GM21447 (cell line): Measurements from ENCODE around the gene LSP1.

Source experiments
- ATAC-seq: cut with Tn5 transposase; IDR thresholded peaks from one replicate; pipeline ENCODE4 v1.9.1; 2021; ENCODE audit not compliant: unreplicated experiment

Gene LSP1

DNA sequence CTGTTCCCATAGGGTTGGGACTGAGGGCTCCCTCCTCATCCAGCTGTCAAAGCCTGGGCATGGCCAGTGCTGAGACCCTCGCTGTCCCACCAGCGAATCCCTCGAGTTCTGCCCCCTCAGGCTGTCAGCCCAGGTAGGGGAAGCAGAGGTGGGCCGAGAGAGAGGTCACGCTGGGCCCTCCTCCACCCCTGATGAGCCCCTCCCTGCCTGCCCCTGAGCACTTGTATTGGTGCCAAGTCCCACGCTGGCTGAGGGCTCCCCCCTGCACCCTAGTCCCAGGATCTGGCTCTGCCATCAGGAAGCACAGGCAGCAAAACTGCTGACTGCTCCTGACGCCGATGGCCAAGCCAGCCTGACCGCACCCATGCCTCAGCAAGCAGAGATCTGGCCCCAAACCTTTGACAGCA, 35.5 kb downstream of the LSP1 start:
- no peak for ATAC-seq

DNA sequence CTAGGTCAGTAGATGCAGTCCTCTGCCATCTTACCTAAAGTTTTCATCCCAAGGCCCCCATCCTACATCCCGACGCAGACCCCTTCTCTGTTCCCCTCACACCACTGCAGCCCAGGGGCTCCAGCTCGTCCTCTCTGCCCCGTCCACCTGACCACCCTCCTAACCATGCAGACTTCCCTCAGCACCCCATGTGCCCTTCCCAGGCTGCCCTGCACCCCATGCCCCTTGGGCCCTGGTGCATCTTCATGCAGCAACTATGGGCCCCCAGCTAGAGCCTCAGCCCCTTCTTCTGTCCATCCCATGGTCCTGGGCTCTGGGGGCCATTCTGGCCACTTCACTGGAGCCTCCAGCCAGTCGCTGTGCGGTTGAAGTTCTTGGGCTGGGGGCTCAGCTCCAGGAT, 35.9 kb downstream of the LSP1 start:
- no peak for ATAC-seq

- no peak for ATAC-seq
Measured at GRCh38 chr11:1889224-1889930, 36.5 kb downstream of the LSP1 start.

DNA sequence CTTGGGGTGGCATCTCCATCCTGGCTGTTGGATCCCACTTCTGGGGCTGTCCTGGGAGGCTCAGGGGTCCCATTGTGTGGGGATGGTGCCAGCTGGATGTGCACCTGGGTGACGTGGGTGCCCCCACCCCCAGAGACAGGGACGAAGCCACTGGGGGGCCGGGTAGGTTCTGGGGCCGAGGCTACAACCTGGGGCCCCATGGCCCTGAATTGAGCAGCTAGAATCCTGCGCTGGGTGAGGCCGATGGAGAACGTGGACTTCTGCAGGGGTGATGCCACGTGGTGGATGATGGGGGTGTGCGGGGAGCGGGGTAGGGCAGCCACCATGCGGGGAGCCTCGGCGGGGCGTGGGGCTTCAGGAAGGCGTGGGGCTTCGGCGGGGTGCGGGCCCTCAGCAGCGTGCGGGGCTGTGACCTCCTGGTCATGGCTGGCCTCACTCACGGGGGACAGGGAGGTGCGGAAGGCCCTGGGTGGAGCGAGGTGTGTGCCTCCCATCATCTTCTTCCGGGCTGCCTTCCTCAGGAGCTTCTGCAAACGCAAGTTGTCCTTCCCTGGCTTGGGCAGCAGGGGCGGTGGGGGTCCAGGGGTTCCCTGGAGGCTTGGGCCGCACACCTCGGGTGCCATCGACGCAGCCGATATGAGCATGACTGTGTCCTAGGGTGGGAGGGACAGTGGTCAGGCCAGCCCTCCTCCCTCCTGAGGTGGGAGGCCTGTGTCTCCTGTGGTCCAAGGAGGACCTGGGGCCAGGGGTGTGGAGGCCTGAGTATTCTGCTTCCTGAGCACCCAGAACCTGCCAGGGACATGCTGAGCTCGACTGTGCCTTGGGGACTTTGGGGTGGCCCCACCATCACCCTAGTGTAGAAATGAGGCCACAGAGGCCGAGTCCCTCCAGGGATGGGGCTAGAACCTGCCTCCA, 37.3 kb downstream of the LSP1 start:
- ATAC-seq, result no peak

GRCh38 chr11:1890856-1891830, 38.3 kb downstream of the LSP1 start:
- ATAC-seq, result no peak

GRCh38 chr11:1891831-1892115, 38.9 kb downstream of the LSP1 start, which contains the start of gene PRR33:
Gene PRR33 (minus strand): TSS chr11:1891895. CDS start chr11:1890584, 1,311 bp downstream.
- ATAC-seq, result no peak

DNA sequence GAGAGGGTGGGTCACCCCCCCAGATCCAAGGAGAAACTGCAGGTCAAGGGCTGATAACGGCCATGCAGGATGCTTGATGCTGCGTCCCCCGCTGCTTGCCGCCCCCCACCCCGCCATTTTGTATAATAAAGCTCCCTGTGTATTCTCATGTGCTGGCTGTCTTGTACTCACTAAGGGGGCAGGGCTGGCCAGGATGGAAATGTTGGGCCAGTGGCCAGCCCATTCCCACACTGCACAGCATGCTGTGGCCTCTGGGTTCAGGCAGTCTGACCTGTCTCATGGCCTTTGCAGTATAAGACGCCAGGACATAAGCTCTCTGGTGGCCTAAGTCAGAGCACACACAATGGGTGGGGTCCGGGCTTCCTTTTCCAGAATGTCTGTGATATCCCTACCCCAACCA, 39.2 kb downstream of the LSP1 start:
- no peak for ATAC-seq

GRCh38 chr11:1892558-1892957, 39.7 kb downstream of the LSP1 start:
- ATAC-seq, result no peak

- no peak for ATAC-seq
Measured at GRCh38 chr11:1893581-1894359, 40.9 kb downstream of the LSP1 start.

DNA sequence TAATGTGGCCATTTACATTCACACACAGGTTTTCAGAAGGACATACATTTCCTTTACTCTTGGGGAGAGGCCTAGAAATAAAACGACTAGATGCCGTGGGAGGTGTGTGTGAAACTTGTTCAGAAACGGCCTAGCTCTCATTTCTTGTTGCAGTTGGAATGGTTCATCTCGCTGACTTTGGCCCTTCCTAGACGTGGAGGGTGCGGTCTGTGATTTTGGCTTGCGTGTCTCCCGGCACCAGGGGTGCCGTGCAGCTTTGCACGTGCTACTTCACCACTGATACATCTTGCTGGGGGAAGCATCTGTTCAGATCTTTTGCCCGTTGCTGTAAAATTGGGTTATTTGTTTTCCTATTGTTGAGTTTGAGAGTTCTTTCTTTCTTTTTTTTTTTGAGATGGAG, 41.9 kb downstream of the LSP1 start:
- no peak for ATAC-seq

DNA sequence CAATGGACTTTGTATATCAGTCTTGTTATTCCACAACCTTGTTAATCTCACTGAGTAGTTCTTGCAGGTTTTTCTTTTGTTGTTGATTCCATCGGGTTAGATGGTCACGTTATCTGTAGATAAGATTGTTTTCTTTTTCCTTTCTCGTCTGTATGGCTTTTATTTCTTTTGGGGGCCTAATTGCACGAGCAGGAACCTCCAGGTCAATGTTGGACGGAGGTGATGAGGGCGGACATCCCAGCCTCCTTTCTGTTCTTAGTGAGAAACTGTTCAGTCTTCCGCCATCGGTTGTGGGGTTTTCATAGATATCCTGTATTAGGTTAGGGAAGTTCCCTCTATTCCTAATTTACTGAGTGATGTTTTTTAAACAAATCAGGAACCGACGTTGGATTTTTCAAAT, 43.6 kb downstream of the LSP1 start:
- ATAC-seq, result no peak

DNA sequence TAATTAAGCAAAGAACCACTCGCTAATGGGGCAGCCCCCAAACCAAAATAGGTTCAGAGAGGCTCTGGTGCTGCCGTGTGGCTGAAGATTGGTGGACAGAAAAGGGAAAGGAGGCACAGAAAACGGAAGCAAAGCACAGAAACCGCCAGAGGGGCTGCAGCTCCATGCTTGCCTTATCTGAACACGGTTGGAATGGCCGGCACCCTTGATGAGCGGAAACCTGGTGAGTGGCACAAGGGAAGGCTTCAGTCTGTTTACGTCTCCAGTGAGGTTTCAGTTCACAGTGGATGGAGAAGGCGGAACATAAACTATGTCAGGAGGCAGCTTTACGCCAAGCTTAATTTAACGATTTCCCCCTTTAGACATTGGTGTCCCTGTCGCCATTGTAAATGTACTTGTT, 44.0 kb downstream of the LSP1 start:
- ATAC-seq, result no peak

- ATAC-seq, result no peak
Measured at GRCh38 chr11:1899090-1899489, 46.2 kb downstream of the LSP1 start.

DNA sequence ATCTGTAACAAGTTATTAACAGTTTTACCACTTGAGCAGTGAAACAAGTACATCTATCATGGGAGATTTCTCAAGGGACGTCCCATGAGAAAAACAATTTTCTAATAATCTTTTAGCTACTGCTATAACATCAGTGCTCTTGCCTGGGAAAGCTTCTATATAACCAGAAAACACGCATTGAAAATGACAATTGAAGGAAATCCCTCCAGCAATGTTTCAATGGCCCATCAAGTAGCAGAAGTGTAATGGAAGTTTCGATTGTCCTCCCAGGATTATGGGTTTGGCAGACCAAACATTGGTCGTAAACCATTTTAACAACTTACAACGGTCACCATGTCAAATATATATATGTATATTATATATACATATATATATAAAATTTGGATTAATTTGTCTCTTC, 46.8 kb downstream of the LSP1 start:
- ATAC-seq, result no peak

DNA sequence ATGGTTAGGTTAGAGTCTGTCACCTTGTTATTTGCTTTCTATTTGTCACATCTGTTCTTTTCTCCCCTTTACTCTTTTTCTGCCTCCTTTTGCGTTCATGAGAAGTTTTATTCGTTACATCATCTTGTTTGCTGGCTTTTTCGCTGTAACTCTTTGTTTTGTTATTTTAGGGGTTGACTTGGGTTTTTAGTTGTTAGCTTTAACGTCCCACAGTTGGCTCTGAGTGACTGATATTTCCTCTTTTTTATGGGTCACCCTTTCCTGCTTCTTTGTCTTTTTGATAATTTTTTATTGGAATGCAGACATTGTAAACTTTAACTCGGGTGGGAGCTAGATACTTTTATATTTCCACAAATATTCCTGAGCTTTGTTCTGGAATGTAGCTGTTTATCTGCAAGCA, 53.3 kb downstream of the LSP1 start:
- no peak for ATAC-seq

DNA sequence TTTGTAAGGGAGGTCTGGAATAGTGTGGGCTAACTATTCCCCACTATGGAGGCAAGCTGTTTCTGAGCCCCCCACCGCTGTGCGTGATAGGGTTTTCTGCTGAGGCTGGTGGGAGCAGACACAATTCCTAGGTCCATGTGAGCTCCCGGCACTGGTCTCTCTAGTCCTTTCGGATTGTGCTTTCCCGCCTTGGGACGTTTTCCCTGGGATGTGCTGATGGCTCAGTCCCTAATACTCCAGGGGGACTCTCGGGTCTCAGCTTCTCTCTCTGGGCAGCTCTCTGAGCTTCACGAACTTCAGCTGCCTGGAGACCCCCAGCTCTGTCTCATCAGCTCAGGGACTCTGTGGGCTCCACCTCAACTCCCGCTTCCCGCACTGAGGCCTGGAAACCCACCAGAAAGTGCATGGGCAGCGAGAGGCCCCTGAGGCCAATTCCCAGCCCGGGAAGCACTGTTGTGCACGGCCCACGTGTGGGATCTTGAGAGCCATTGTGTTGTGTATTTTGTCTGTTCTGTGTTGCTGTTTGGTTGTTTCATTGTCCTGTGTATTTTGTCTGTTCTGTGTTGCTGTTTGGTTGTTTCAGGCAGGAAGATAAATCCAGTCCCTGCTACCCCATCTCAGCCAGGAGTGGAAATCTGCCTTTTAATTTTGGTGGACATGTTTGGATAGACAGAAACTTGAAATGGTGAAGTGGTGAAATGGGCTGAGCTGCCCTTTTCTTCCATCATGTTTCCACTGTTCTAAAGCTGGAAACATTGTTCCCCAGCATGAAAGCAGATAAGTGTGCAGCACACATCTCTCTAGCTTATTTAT, 53.9 kb downstream of the LSP1 start:
- no peak for ATAC-seq

- no peak for ATAC-seq
Measured at GRCh38 chr11:1908618-1909017, 55.7 kb downstream of the LSP1 start.

- no peak for ATAC-seq
Measured at GRCh38 chr11:1909524-1909923, 56.6 kb downstream of the LSP1 start.

- ATAC-seq, result no peak
Measured at GRCh38 chr11:1912289-1912878, 59.5 kb downstream of the LSP1 start.
